Ishikawa (cell line): ENCODE results near the gene UBE2R2.

ENCODE experiments used
- CEBPB ChIP-seq: IDR thresholded peaks from 2 replicates; pipeline ENCODE4 v1.6.1; 2012
- CREB1 ChIP-seq: IDR thresholded peaks from 2 replicates; pipeline ENCODE4 v1.6.1; 2012; ENCODE audit warnings: low read depth
- EGR1 ChIP-seq: IDR thresholded peaks from 2 replicates; pipeline ENCODE4 v1.6.1; 2012
- EP300 ChIP-seq: IDR thresholded peaks from 2 replicates; pipeline ENCODE4 v1.6.1; 2012; ENCODE audit warnings: borderline replicate concordance
- FOXM1 ChIP-seq: IDR thresholded peaks from 2 replicates; pipeline ENCODE4 v1.6.1; 2012; ENCODE audit warnings: low read depth, borderline replicate concordance
- MAX ChIP-seq: IDR thresholded peaks from 2 replicates; pipeline ENCODE4 v1.6.1; 2012
- NFIC ChIP-seq: IDR thresholded peaks from 2 replicates; pipeline ENCODE4 v1.6.1; 2012
- RAD21 ChIP-seq: IDR thresholded peaks from 2 replicates; pipeline ENCODE4 v1.6.1; 2012; ENCODE audit warnings: low read depth
- REST ChIP-seq: IDR thresholded peaks from 2 replicates; pipeline ENCODE4 v1.6.1; 2012; ENCODE audit warnings: low read depth, mild to moderate bottlenecking
- TAF1 ChIP-seq: IDR thresholded peaks from 2 replicates; pipeline ENCODE4 v1.6.1; 2012; ENCODE audit warnings: low read depth, mild to moderate bottlenecking
- TCF12 ChIP-seq: IDR thresholded peaks from 2 replicates; pipeline ENCODE4 v1.6.1; 2012; ENCODE audit warnings: low read depth
- TEAD4 ChIP-seq: IDR thresholded peaks from 2 replicates; pipeline ENCODE4 v1.6.1; 2012
- USF1 ChIP-seq: IDR thresholded peaks from 2 replicates; pipeline ENCODE4 v1.6.1; 2012
- YY1 ChIP-seq: IDR thresholded peaks from 2 replicates; pipeline ENCODE4 v1.6.1; 2012; ENCODE audit warnings: low read depth
- ZBTB7A ChIP-seq: IDR thresholded peaks from 2 replicates; pipeline ENCODE4 v1.6.1; 2012; ENCODE audit warnings: low read depth

The UBE2R2 gene

DNA sequence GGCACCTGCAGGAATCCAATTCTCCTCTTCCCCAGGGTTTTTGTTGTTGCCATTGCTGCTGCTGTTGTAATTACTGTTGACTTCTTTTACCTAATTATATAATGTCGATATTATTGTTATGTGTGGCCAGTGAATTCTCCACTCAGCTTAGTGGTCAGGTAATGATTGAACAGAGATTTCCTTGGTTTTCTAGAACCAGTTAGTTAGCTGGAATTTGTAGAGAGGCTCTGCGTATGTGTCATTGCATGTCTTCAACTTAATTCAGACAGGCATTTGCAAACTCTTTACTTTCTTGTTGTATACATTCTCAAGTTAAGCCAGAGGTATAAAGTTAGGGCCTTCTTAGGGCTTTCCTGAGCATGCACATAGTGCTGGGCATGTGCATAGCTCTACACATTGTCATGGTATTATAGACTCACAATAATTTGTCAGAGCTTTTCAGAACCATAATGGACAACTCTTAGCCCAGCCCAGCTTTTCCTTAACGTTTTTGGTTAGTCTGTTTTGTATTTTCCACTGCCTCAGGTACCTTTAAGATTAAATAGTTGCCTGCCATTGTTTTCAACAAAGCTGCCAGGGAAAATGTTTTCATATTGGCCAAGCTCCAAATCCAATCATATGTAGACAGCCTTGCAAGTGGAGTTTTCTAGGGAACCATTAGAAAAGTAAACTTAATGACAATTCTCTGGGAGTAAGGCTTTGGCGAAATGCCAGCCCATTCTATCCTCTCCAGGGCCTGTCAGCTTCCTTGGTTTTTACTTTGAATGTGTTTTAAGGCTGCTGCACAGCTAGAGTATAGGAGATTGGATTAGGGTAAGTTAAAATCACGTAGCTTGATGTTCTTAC lies 68.1 kb downstream of the UBE2R2 start:
- no peak for TF ChIP-seq TAF1
- TF ChIP-seq USF1, result peak; percentile 17; the same call in 1 of the 2 replicates
- TF ChIP-seq NFIC, result peak; percentile 87
- TF ChIP-seq MAX, result peak; percentile 17; the same call in 1 of the 2 replicates
- no peak for TF ChIP-seq ZBTB7A
- 0 out of 2 replicates have a peak, but pooled peaks have one; percentile 19 for TF ChIP-seq YY1
- no peak for TF ChIP-seq CEBPB

- no peak for TF ChIP-seq YY1
- no peak for TF ChIP-seq TEAD4
- TF ChIP-seq MAX, result no peak
- no peak for TF ChIP-seq EGR1
- TF ChIP-seq CREB1, result no peak
- no peak for TF ChIP-seq FOXM1
- TF ChIP-seq TCF12, result no peak
- no peak for TF ChIP-seq REST
- no peak for TF ChIP-seq RAD21
- TF ChIP-seq NFIC, result no peak
- no peak for TF ChIP-seq EP300
- no peak for TF ChIP-seq CEBPB
- TF ChIP-seq ZBTB7A, result no peak
- TF ChIP-seq TAF1, result no peak
- no peak for TF ChIP-seq USF1
These were observed 69.0 kb downstream of the UBE2R2 start for GRCh38 chr9:33885948-33886347.

- TF ChIP-seq NFIC, result no peak
- no peak for TF ChIP-seq FOXM1
- TF ChIP-seq TEAD4, result no peak
- no peak for TF ChIP-seq TAF1
- TF ChIP-seq EGR1, result no peak
- no peak for TF ChIP-seq CEBPB
- TF ChIP-seq TCF12, result no peak
- no peak for TF ChIP-seq RAD21
- no peak for TF ChIP-seq ZBTB7A
- no peak for TF ChIP-seq MAX
These were observed 76.9 kb downstream of the UBE2R2 start for GRCh38 chr9:33893861-33894260.

DNA sequence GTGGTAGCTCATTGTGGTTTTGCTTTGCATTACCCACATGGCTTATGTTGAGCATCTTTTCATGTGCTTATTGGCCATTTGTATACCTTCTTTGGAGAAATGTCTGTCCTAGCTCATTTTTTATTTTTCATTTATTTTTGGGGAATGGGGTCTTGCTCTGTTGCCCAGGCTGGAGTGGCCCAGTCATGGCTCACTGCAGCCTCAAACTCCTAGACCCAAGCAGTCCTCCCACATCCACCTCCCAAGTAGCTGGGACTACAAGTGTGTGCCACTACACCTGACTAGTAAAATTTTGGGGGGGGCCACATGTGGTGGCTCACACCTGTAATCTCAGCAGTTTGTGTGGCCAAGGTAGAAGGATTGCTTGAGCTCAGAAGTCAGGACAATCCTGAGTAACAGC lies 77.4 kb downstream of the UBE2R2 start:
- no peak for TF ChIP-seq TEAD4
- TF ChIP-seq FOXM1, result no peak
- no peak for TF ChIP-seq NFIC
- no peak for TF ChIP-seq EP300
- TF ChIP-seq CREB1, result no peak
- no peak for TF ChIP-seq TAF1
- no peak for TF ChIP-seq TCF12
- no peak for TF ChIP-seq CEBPB
- no peak for TF ChIP-seq MAX
- no peak for TF ChIP-seq YY1
- no peak for TF ChIP-seq EGR1

DNA sequence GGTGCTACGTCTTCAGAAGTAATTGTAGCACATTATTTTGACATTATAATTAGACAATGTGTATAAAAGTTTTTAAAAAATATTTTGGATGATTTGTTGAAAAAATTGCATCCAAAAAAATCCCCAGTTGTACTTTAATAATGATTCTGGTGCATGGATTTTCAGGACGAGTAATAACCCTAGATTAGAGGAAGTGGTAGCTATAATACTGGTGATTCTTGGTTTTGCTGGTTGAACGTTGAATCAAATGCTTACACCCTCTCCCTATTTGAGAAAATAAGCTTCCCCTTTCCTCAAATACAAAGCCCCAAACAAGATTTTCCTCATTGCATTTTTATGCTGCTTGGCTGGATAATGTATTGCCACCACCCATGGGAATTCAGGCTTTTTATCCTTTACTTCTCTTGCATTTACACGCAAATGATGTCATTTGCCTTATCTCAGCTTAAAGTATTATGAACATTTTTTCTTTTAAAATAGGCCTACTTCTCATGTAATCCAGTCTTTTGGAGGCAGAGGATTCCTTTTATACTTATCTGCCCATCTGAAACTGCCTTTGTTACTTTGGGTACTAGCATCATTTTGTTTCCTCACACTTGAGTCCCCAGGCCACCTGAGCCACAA lies 86.3 kb downstream of the UBE2R2 start:
- TF ChIP-seq MAX (no peak), TEAD4 (no peak), USF1 (no peak), EP300 (no peak), NFIC (no peak), EGR1 (no peak), FOXM1 (no peak), TCF12 (no peak), YY1 (no peak), TAF1 (no peak), ZBTB7A (no peak), RAD21 (no peak), CREB1 (no peak), REST (no peak), CEBPB (no peak)
